Osteoblast (primary cell): ENCODE measurements around the gene RER1. TPM values are rescaled to one million over a fixed set of nuclear protein-coding genes. Genes with fewer than 3 reads are reported as not detected.
A peak's percentile ranks its signal among the peaks of the same experiment; 100 is the strongest.

Experiments used
- DNase-seq: peaks from one replicate; pipeline ENCODE4 v3.0.0; 2011; ENCODE audit warnings: low spot score, mixed read lengths; ENCODE audit not compliant: insufficient read length; ENCODE audit errors: missing footprints
- H2AFZ ChIP-seq: 2 replicates; pipeline ENCODE4 v1.6.0; 2011; ENCODE audit warnings: mild to moderate bottlenecking, low read length
- H3K27ac ChIP-seq: 2 replicates; pipeline ENCODE4 v1.5.1; 2011; ENCODE audit warnings: mild to moderate bottlenecking, low read depth, low read length, moderate library complexity
- H3K27me3 ChIP-seq: 2 replicates; pipeline ENCODE4 v1.6.0; 2012; ENCODE audit warnings: mild to moderate bottlenecking, control low read depth, inconsistent platforms, low read length, moderate library complexity; ENCODE audit not compliant: insufficient read depth
- H3K36me3 ChIP-seq: 2 replicates; pipeline ENCODE4 v1.5.1; 2011; ENCODE audit warnings: mild to moderate bottlenecking, low read length, control low read depth, moderate library complexity; ENCODE audit not compliant: insufficient read depth
- H3K4me1 ChIP-seq: 2 replicates; pipeline ENCODE4 v1.5.1; 2011; ENCODE audit warnings: mild to moderate bottlenecking, low read length, control low read depth, moderate library complexity; ENCODE audit not compliant: insufficient read depth
- H3K4me2 ChIP-seq: 2 replicates; pipeline ENCODE4 v1.6.0; 2011; ENCODE audit warnings: mild to moderate bottlenecking, low read length; ENCODE audit not compliant: insufficient read depth
- H3K4me3 ChIP-seq: fragments of 200-600 bp; sonication (generic); 3 replicates; pipeline ENCODE4 v1.5.1; 2012; ENCODE audit warnings: mild to moderate bottlenecking, low read length, inconsistent platforms; ENCODE audit not compliant: insufficient read depth
- H3K79me2 ChIP-seq: 2 replicates; pipeline ENCODE4 v1.6.0; 2012; ENCODE audit warnings: mild to moderate bottlenecking, low read length, control low read depth, inconsistent platforms; ENCODE audit not compliant: insufficient read depth
- H3K9me3 ChIP-seq: 2 replicates; pipeline ENCODE4 v1.5.1; 2011; ENCODE audit warnings: low read depth, low read length, control low read depth
- H4K20me1 ChIP-seq: 2 replicates; pipeline ENCODE4 v1.6.0; 2012; ENCODE audit warnings: mild to moderate bottlenecking, low read length, control low read depth; ENCODE audit not compliant: insufficient read depth
- CTCF ChIP-seq: IDR thresholded peaks from 2 replicates; pipeline ENCODE4 v1.5.1; 2011; ENCODE audit warnings: mild to moderate bottlenecking, low read depth, low read length, moderate library complexity; ENCODE audit errors: extremely low read depth
- total RNA-seq: library from RNA; depleted of rRNA; stranded (reverse); fragments of >200 nt; gene quantifications from 2 replicates; pipeline ENCODE4 v1.2.3, GENCODE V29; 2012

RER1 gene
- total RNA-seq, 1 donor: 95.2 TPM

- Histone ChIP-seq H3K4me2 (no peak overlapping the region), H3K36me3 (peaks cover 88% of the 10 kb centered on the region), H3K27ac (no peak overlapping the region), H3K4me1 (peaks cover 12% of the 10 kb centered on the region), H3K9me3 (no peaks in the 10 kb centered on the region), H2AFZ (no peak overlapping the region), H4K20me1 (peaks cover 69% of the 10 kb centered on the region), H3K79me2 (peaks cover 93% of the 10 kb centered on the region), H3K27me3 (no peaks in the 10 kb centered on the region), H3K4me3 (no peak overlapping the region)
- no peak for DNase-seq
- TF ChIP-seq CTCF: no peak
Observed at GRCh38 chr1:2397007-2397679, 5.5 kb downstream of the RER1 start.

GRCh38 chr1:2398871-2399270, 7.2 kb downstream of the RER1 start:
- H3K9me3 ChIP-seq: no peaks in the 10 kb centered on the region
- peaks cover 88% of the 10 kb centered on the region for H3K79me2 ChIP-seq
- H3K27ac ChIP-seq: no peak overlapping the region
- no peak overlapping the region for H2AFZ ChIP-seq
- peaks cover 55% of the 10 kb centered on the region for H4K20me1 ChIP-seq
- no peaks in the 10 kb centered on the region for H3K27me3 ChIP-seq
- no peak overlapping the region for H3K4me2 ChIP-seq
- no peak for TF ChIP-seq CTCF
- no peaks in the 10 kb centered on the region for H3K4me1 ChIP-seq
- peaks cover 94% of the 10 kb centered on the region for H3K36me3 ChIP-seq
- H3K4me3 ChIP-seq: no peak overlapping the region
- peak; percentile 52 for DNase-seq

GRCh38 chr1:2399890-2400575, 8.4 kb downstream of the RER1 start:
- no peak for TF ChIP-seq CTCF
- H4K20me1 ChIP-seq: peaks cover 44% of the 10 kb centered on the region
- H3K4me1 ChIP-seq: no peaks in the 10 kb centered on the region
- peaks cover 80% of the 10 kb centered on the region for H3K79me2 ChIP-seq
- H3K36me3 ChIP-seq: peaks cover 94% of the 10 kb centered on the region
- DNase-seq: peak; percentile 52
- no peak overlapping the region for H3K27ac ChIP-seq
- no peak overlapping the region for H3K4me2 ChIP-seq
- no peaks in the 10 kb centered on the region for H3K27me3 ChIP-seq
- H3K9me3 ChIP-seq: no peaks in the 10 kb centered on the region
- H3K4me3 ChIP-seq: no peak overlapping the region
- H2AFZ ChIP-seq: no peak overlapping the region

- Histone ChIP-seq H3K79me2 (peaks cover 74% of the 10 kb centered on the region), H3K4me1 (peaks cover 5% of the 10 kb centered on the region), H3K27me3 (no peaks in the 10 kb centered on the region), H3K9me3 (no peaks in the 10 kb centered on the region), H3K36me3 (peaks cover 94% of the 10 kb centered on the region), H3K27ac (no peak overlapping the region), H3K4me2 (no peak overlapping the region), H3K4me3 (no peak overlapping the region), H2AFZ (no peak overlapping the region), H4K20me1 (peaks cover 42% of the 10 kb centered on the region)
- TF ChIP-seq CTCF: no peak
- no peak for DNase-seq
Observed at GRCh38 chr1:2400576-2400909, 8.9 kb downstream of the RER1 start.
